ENCODE measurements around the gene CORO2A. TPM values are rescaled to one million over a fixed set of nuclear protein-coding genes. Genes with fewer than 3 reads are reported as not detected.

CORO2A gene
- total RNA-seq, 1 experiment from 2014 or later = 15.8 TPM

GRCh38 chr9:98209530-98209929, 17.1 kb upstream of the CORO2A start:
- Histone ChIP-seq H3K23ac (ENCODE audit: insufficient read length, low read depth, low read length) (no peak overlapping the region), H2AFZ (ENCODE audit: low read length) (no peak overlapping the region), H3K4me1 (ENCODE audit: insufficient read depth, low read length) (no peaks in the 10 kb centered on the region), H4K91ac (ENCODE audit: insufficient read length, low read depth, low read length) (no peak overlapping the region), H3K18ac (ENCODE audit: insufficient read length, low read depth, low read length) (no peak overlapping the region), H3K56ac (ENCODE audit: insufficient read length, low read depth, low read length) (no peak overlapping the region), H2AK5ac (ENCODE audit: insufficient read length, low read length) (no peak overlapping the region), H3K79me2 (ENCODE audit: insufficient read depth, low read length) (no peaks in the 10 kb centered on the region), H2BK12ac (ENCODE audit: insufficient read length, low read depth, low read length) (no peak overlapping the region), H3K79me1 (ENCODE audit: insufficient read depth, low read depth, low read length, poor library complexity, severe bottlenecking) (no peaks in the 10 kb centered on the region), H3K27ac (ENCODE audit: insufficient read length, low read depth, low read length) (no peak overlapping the region), H2BK15ac (ENCODE audit: low read depth, low read length) (no peak overlapping the region), H2BK20ac (ENCODE audit: low read depth, low read length, poor library complexity, severe bottlenecking) (no peak overlapping the region), H2BK120ac (ENCODE audit: low read depth, low read length, poor library complexity, severe bottlenecking) (no peak overlapping the region), H3K14ac (ENCODE audit: insufficient read depth, low read length) (no peak overlapping the region), H3T11ph (ENCODE audit: low read length) (no peak overlapping the region), H4K20me1 (ENCODE audit: control insufficient read depth, insufficient read depth, insufficient read length) (no peaks in the 10 kb centered on the region), H3K4me2 (ENCODE audit: insufficient read depth, insufficient read length, low read length) (no peak overlapping the region), H4K5ac (ENCODE audit: insufficient read length, low read depth, low read length) (no peak overlapping the region), H3K27me3 (ENCODE audit: insufficient read depth, low read length) (no peaks in the 10 kb centered on the region), H3K9me3 (ENCODE audit: control insufficient read depth, low read depth, low read length) (no peaks in the 10 kb centered on the region), H3K9ac (ENCODE audit: extremely low read depth, insufficient read length, low read length) (no peak overlapping the region), H2BK5ac (ENCODE audit: insufficient read length, low read length) (no peak overlapping the region), H4K8ac (replicated peaks; ENCODE audit: insufficient read length, low read depth, low read length) (no peak overlapping the region), H3K23me2 (ENCODE audit: insufficient read length, low read depth, low read length, poor library complexity, severe bottlenecking) (no peaks in the 10 kb centered on the region), H3K4ac (ENCODE audit: low read depth, low read length) (no peak overlapping the region)
- Mint-ChIP-seq H3K4me1 (peaks cover 8 to 12% of the 10 kb centered on the region in 2 experiments), H3K27ac (0 out of 7 replicates have a peak overlapping the region, but pooled peaks of 1 of the 3 experiments have one; percentile 23), H3K4me3 (no peak overlapping the region), H3K9me3 (peaks cover 6 to 10% of the 10 kb centered on the region in 2 experiments; a peak in 4 of 5 replicates), H3K27me3 (ENCODE audit: low read depth) (no peaks in the 10 kb centered on the region), H3K36me3 (ENCODE audit: insufficient read depth in 1 of 3, low read depth in 3 of 3) (peaks cover 14 to 28% (median 15%) of the 10 kb centered on the region in 3 experiments)
- DNase-seq = no peak
- WGBS (ENCODE audit: extremely low coverage, insufficient read length, low lambda C conversion rate) = no CpG with 5 or more reads among the region's 3 CpGs
- no peak for TF ChIP-seq CTCF (conservative IDR thresholded peaks at IDR 0.05)
